Heart left ventricle (tissue), 16 donors: ENCODE results near the gene FAM83E. TPM values are rescaled to one million over a fixed set of nuclear protein-coding genes. Genes with fewer than 3 reads are reported as not detected.
A peak's percentile ranks its signal among the peaks of the same experiment; 100 is the strongest.

Source experiments
- ATAC-seq, 4 donors: fragments of 200-7000 bp; cut with Tn5 transposase; one replicate each; pipeline ENCODE4 v1.9.1; 2020 to 2022; ENCODE audit warnings: moderate library complexity in 4 of 4, mild to moderate bottlenecking in 3 of 4, moderate number of reproducible peaks in 1 of 4
- DNase-seq, 5 donors: peaks; one replicate each; pipeline ENCODE4 v3.0.0-alpha.2; 2020
- H3K27ac ChIP-seq, 12 donors: fragments of 200-600 bp; sonication (generic) in 4 of 12; one replicate each; pipeline versions ENCODE4 v1.5.0 to v1.8.0; 2016 to 2022; ENCODE audit warnings: mild to moderate bottlenecking in 2 of 12
- H3K27me3 ChIP-seq, 9 donors: fragments of 200-600 bp; sonication (generic) in 2 of 9; one replicate each; pipeline versions ENCODE4 v1.5.1 to v1.8.0; 2016 to 2022; ENCODE audit warnings: mild to moderate bottlenecking in 3 of 9
- H3K36me3 ChIP-seq, 9 donors: fragments of 200-600 bp; sonication (generic) in 2 of 9; one replicate each; pipeline versions ENCODE4 v1.5.0 to v1.8.0; 2018 to 2022; ENCODE audit warnings: mild to moderate bottlenecking in 2 of 9
- H3K4me1 ChIP-seq, 12 donors: fragments of 200-600 bp; sonication (generic) in 4 of 12; one replicate each; pipeline versions ENCODE4 v1.5.0 to v1.8.0; 2016 to 2022; ENCODE audit warnings: mild to moderate bottlenecking in 3 of 12
- H3K4me3 ChIP-seq, 12 donors: fragments of 200-600 bp; sonication (generic) in 4 of 12; one replicate each; pipeline versions ENCODE4 v1.5.0 to v1.8.0; 2017 to 2022; ENCODE audit warnings: mild to moderate bottlenecking in 9 of 12, moderate library complexity in 4 of 12
- H3K9me3 ChIP-seq, 12 donors: fragments of 200-600 bp; sonication (generic) in 4 of 12; one replicate each; pipeline versions ENCODE4 v1.5.0 to v1.8.0; 2016 to 2022; ENCODE audit warnings: mild to moderate bottlenecking in 1 of 12
- POLR2A ChIP-seq, 2 donors: fragments of 450-650 bp; IDR thresholded peaks; one replicate each; pipeline ENCODE4 v1.6.1; 2017; ENCODE audit warnings: antibody characterized with exemption in 2 of 2, mild to moderate bottlenecking in 2 of 2, moderate library complexity in 2 of 2
- WGBS, 4 donors: extraction: QIAGEN DNeasy Blood & Tissue Kit in 2 of 4; methylation state at CpG; one replicate each; pipeline versions ENCODE4 v1.1.5 to v1.1.7; 2013 to 2018; 5-methylcytosine and 5-hydroxymethylcytosine counted together
- intact Hi-C, 10 donors: fragments of 100-400 bp; cut with DNase I; formaldehyde crosslinking; loops; one replicate each; pipeline versions ENCODE4 v1.11.1 to v1.14.2; 2022
- polyA plus RNA-seq, 2 donors: library from polyadenylated mRNA; stranded (reverse); fragments of 200-250 nt; gene quantifications; one replicate each; pipeline ENCODE4 v1.2.3, GENCODE V29; 2013
- total RNA-seq, 9 donors: library from RNA; depleted of rRNA in 2 of 9; stranded (reverse); fragments of >200 nt in 2 of 9; fragmentation: NEBNext Ultra II Directional in 3 of 9; extraction: Animal tissue kit (Norgen Biotek cat#: 25700) in 3 of 9; gene quantifications; one replicate each; pipeline versions ENCODE4 v1.1.0 to v1.2.4, GENCODE V29; 2016 to 2023
- TF ChIP-seq, protein P1 (sequence below), 12 donors: fragments of 200-600 bp; sonication (generic) in 4 of 12; IDR thresholded peaks; one replicate each; pipeline versions ENCODE4 v1.5.0 to v1.8.0; 2018 to 2022; ENCODE audit warnings: antibody characterized with exemption in 12 of 12, mild to moderate bottlenecking in 5 of 12
- donor health status: ischemic (EF 13 %, LVEDD 7.1; RV severe dilation, severe dysfunction).
- donor health status: healthy with polysubstance abuse.
- donor health status: DM: no; HTN: yes; CAD: no.
- donor health status: DM: no; HTN: no; CAD: no.
- donor health status: ischemic (EF 25% LVEDD 6.9; RV normal size, moderate dysfunction).
- donor health status: ischemic (EF 25% LVEDD 5.7; RV mildly dilated, moderate dysfunction).
- donor health status: healthy.
- donor health status: DM: yes; HTN: yes; CAD: no.
- donor health status: ischemic (EF 35%, LVEDD 5.7; RV mildly dilated, moderate dysfunction).
- donor health status: nonischemic (EF 11% LVEDD 7.7; RV severe dilation, severe dysfunction).
- donor health status: DM: yes; HTN: yes; CAD: no.
- donor health status: PGD.
- donor health status: ischemic (EF 29% LVEDD 5.4; RV normal size, mild dysfunction).
- donor health status: nonischemic (EF 23%, LVEDD 6.1; RV moderate dilation, normal function).

Gene FAM83E
- total and polyA plus RNA-seq, 11 donors, result 0.14 TPM; not detected in 10

GRCh38 chr19:48596237-48596636 is 18.6 kb downstream of the FAM83E start:
- Histone ChIP-seq H3K27ac (no peak overlapping the region), H3K4me3 (no peak overlapping the region), H3K27me3 (peaks cover 0 to 12% (median 0%) of the 10 kb centered on the region in 9 donors), H3K9me3 (no peaks in the 10 kb centered on the region), H3K4me1 (no peaks in the 10 kb centered on the region), H3K36me3 (no peaks in the 10 kb centered on the region)
- TF ChIP-seq POLR2A (IDR thresholded peaks at IDR 0.05), result no peak
- TF ChIP-seq, protein P1, sequence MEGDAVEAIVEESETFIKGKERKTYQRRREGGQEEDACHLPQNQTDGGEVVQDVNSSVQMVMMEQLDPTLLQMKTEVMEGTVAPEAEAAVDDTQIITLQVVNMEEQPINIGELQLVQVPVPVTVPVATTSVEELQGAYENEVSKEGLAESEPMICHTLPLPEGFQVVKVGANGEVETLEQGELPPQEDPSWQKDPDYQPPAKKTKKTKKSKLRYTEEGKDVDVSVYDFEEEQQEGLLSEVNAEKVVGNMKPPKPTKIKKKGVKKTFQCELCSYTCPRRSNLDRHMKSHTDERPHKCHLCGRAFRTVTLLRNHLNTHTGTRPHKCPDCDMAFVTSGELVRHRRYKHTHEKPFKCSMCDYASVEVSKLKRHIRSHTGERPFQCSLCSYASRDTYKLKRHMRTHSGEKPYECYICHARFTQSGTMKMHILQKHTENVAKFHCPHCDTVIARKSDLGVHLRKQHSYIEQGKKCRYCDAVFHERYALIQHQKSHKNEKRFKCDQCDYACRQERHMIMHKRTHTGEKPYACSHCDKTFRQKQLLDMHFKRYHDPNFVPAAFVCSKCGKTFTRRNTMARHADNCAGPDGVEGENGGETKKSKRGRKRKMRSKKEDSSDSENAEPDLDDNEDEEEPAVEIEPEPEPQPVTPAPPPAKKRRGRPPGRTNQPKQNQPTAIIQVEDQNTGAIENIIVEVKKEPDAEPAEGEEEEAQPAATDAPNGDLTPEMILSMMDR (IDR thresholded peaks at IDR 0.05), result no peak
- no peak for ATAC-seq
- WGBS, 4 donors, result 84 to 89% (median 86%) methylated on average over 4 of the region's 4 CpGs
- intact Hi-C loops, result no loop called here
- DNase-seq, result no peak

GRCh38 chr19:48595833-48596232 is 19.0 kb downstream of the FAM83E start:
- 66 to 72% (median 67%) methylated on average over 6 of the region's 6 CpGs for WGBS, 4 donors
- H3K4me3 ChIP-seq, result no peak overlapping the region
- DNase-seq (no peak), ATAC-seq (peak in 1 of 4 donors; percentile 14)
- intact Hi-C loops, result no loop called here
- H3K27me3 ChIP-seq, result peaks cover 0 to 12% (median 0%) of the 10 kb centered on the region in 9 donors
- no peak overlapping the region for H3K27ac ChIP-seq
- no peaks in the 10 kb centered on the region for H3K4me1 ChIP-seq
- TF ChIP-seq, protein P1 (IDR thresholded peaks at IDR 0.05), result no peak
- H3K36me3 ChIP-seq, result no peaks in the 10 kb centered on the region
- no peaks in the 10 kb centered on the region for H3K9me3 ChIP-seq

DNA sequence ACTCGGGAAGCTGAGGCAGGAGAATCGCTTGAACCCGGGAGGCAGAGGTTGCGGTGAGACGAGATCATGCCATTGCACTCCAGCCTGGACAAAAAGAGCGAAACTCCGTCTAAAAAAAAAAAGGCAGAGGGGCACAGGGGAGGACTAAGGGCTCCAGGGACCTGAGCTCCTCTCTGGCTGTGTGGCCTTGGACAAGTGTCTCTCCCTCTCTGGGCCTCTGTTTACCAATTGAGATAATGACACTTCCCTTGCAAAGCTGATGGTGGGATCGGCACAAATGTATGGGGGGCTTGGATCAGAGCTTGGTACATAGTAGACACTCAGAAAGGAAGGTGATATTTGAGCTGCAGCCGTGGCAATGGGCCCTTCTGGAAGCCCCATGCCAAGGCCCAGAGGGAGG is 19.7 kb downstream of the FAM83E start:
- Histone ChIP-seq H3K27me3 (peaks cover 0 to 12% (median 0%) of the 10 kb centered on the region in 9 donors), H3K9me3 (no peaks in the 10 kb centered on the region), H3K4me3 (no peak overlapping the region), H3K4me1 (no peaks in the 10 kb centered on the region), H3K36me3 (no peaks in the 10 kb centered on the region), H3K27ac (no peak overlapping the region)
- WGBS, 4 donors, result 85 to 90% (median 89%) methylated on average over 9 of the region's 9 CpGs
- ATAC-seq, result no peak
- intact Hi-C loops, result no loop called here
- DNase-seq, result no peak
- TF ChIP-seq, protein P1 (IDR thresholded peaks at IDR 0.05), result no peak
- no peak for TF ChIP-seq POLR2A (IDR thresholded peaks at IDR 0.05)

GRCh38 chr19:48591021-48591420 is 23.9 kb downstream of the FAM83E start:
- Histone ChIP-seq H3K4me1 (peaks cover 0 to 13% (median 0%) of the 10 kb centered on the region in 12 donors), H3K27ac (no peak overlapping the region), H3K9me3 (no peaks in the 10 kb centered on the region), H3K36me3 (no peaks in the 10 kb centered on the region), H3K4me3 (no peak overlapping the region), H3K27me3 (no peaks in the 10 kb centered on the region)
- no peak for TF ChIP-seq POLR2A (IDR thresholded peaks at IDR 0.05)
- TF ChIP-seq, protein P1 (IDR thresholded peaks at IDR 0.05), result no peak
- WGBS, 4 donors, result 79 to 88% (median 81%) methylated on average over 5 of the region's 5 CpGs
- DNase-seq (no peak), ATAC-seq (no peak)
- intact Hi-C loops, result no loop called here
